AG08396 (cell line): ENCODE data around the gene ARID4B.
"Not testable (repeated sequence)": the region's sequence is repeated elsewhere in the genome, so short reads cannot be mapped to it uniquely, and the experiment has no call there.

Experiments used
- DNase-seq: peaks from one replicate; pipeline ENCODE4 v3.0.0; 2012; ENCODE audit warnings: low spot score, mixed read lengths

Gene ARID4B

DNA sequence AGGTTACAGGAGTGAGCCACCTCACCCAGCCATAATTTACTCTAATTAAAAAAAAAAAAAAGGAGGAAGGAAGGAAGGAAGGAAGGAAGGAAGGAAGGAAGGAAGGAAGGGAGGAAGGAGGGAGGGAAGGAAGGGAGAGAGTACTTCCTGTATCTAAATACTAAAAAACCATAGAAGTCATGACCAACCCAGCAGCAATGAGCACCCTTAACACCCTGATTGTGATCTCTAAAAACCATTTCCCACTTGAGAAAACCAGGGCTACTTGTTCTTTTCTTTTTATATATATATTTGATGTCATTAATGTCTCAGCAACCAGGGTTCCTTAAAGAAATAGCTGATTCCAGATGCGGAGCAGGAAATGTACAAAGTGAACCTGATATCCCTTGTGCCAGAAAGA lies 31.2 kb downstream of the ARID4B start:
- DNase-seq = no peak

DNA sequence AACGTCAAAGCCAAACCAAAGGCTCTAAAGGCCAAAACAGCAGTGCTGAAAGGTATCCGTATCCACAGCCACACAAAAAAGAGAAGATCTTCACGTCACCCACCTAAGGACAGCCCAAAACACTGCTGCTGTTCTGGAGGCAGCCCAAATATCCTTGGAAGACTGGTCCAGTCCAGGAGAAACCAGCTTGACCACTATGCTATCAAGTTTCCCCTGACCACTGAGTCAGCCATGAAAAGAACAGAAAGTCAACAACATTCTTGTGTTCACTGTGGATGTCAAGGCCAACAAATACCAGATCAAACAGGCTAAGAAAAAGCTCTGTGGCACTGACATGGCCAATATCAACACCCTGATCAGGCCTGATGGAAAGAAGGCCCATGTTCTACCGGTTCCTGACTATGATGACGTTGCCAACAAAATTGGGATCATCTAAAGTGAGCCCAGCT lies 32.1 kb downstream of the ARID4B start:
- peak; percentile 56 for DNase-seq

DNA sequence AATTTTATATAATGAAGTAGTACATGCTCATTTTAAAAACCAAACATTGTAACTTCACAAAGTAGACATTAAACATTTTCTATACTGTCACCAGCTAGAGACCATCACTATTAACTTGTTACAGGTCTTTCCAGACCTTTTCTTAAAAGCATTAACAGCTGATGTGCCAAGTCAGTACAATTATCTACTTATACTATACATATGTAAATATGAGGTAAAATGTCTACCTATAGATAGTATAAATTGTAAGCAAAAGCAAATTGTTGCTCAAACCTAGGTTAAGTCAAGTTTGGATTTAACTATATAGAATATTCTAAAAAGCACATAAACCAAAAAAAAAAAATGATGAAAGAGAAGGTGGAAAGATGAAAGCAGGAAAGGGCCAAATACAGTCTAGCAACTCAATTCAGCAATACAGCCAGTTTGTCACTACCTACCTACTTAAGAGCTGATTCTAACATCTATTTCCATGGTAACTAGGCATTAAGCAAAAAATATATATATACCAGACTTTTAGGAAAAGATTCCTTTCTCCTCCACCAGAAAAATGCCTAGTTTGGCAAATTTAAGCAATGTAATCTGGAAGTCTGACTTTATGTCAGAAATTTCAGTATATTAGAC lies 34.5 kb downstream of the ARID4B start:
- no peak for DNase-seq

DNA sequence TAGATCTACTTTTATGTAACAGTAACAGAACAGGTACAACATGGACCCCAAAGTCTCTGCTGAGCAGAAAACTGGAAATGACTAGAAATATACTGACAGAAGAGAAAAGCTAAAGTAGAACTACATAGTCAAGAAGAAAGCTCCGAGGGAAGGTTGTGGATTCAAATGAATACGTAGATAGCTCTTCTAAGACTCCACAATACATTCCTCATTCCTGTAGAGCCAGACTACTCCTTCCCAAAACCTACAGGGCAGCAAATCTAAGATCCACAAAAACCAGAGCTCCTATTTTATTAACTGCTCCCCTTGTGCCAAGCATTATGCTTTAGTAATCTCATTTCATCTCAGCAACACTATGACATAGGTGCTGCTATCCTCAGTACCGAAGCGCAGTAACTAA lies 35.2 kb downstream of the ARID4B start:
- no peak for DNase-seq

DNA sequence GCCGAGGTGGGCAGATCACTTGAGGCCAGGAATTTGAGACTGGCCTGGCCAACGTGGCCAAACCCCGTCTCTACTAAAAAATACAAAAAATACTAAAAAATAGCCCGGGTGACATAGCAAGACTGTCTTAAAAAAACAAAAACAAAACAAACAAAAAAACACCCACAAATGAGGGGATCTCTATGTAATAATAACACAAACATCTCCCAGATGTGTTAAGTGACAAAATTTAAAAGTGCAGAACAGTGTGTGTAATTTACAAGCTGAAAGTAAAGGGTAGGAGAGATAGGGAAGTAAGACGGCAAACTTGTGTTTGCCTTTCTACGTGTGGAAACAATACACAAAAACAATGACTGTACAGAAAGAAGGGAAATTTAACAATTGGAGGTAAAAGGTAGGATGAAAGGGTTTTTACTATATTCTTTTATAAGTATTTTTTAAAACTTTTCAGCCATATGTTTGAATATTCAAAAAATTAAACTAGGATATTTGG lies 36.3 kb downstream of the ARID4B start:
- no peak for DNase-seq

DNA sequence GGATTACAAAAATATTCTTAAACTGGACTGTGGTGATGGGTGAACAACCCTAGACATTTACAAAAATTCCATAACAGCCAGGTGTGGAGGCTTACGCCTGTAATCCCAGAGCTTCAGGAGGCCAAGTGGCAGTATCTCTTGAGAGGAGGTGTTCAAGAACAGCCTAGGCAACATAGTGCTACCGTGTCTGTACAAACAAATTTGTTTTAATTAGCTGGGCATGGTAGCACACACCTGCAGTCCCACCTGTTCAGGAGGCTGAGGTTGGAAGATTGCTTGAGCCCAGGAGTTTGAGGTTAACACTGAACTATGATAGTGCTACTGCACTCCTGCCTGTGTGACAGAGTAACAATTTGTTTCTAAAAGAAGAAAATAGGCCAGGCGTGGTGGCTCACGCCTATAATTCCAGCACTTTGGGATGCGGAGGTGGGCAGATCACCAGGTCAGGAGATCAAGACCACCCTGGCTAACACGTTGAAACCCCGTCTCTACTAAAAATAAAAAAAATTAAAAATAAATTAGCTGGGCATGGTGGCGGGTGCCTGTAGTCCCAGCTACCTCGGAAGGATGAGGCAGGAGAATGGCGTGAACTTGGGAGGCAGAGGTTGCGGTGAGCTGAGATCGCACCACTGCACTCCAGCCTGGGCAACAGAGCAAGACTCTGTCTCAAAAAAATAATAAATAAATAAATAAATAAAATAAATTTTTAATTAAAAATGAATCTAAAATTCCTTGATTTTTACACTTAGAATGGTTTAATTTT lies 37.1 kb downstream of the ARID4B start:
- no peak for DNase-seq

DNA sequence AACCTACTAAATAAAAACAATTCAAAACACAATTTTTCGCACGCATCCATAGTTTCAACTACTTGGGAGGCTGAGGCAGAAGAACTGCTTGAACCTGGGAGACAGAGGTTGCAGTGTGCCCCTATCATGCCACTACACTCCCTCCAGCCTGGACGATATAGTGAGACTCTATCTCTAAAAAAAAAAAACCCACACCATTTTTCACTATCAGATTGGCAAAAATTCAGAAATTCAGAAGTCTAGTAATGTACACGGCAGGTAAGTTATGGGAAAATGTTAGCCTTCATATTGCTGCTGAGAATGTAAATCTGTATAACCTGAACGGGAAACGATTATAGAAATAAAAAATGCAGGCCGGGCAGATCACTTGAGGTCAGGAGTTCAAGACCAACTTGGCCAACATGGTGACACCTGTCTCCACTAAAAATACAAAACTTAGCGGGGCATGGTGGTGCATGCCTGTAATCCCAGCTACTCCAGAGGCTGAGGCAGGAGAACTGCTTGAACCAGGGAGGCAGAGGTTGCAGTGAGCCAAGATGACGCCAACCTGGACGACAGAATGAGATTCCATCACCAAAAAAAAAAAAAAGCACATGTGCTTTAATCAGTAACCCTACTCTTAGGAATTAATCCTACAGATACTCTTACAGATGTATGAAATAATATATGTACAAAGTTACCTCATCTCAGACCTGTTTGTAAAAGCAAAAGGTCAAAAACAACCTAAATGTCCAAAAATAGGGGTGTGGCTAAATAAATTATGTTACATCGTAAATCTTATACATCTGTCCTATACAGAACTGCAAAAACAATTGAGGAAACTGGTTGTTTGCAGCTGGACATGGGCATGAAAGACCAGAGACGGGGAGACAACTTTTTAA lies 37.9 kb downstream of the ARID4B start:
- DNase-seq = no peak

DNA sequence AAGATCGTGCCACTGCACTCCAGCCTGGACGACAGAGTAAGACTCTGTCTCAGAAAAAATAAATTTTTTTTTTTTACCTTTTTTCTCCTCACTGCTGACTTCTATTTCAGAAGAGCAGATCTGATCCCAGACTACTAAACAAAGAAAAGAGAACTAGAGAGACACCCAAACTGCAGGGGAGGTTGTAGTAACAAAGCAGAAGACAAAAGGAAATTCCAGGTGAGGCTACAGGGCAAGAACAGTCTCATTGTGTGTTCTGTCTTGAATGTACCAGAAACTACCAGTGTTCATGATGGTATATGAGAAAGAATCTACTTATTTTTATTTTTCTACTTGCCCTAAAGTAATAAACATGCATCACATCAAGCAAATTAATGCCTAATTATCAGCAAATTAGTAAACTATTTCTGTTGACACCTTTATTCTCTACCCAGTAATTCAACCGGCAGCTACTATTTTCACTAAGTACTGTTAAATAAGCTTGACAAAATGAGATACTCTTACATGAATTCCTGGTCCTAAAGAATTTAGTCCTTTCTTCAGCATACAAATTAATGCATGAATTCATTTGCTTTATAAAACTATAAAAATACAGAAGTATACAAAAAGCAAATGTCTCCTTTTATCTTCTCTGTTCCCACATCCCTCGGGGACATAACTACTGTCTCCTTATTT lies 40.6 kb downstream of the ARID4B start:
- DNase-seq = no peak

DNA sequence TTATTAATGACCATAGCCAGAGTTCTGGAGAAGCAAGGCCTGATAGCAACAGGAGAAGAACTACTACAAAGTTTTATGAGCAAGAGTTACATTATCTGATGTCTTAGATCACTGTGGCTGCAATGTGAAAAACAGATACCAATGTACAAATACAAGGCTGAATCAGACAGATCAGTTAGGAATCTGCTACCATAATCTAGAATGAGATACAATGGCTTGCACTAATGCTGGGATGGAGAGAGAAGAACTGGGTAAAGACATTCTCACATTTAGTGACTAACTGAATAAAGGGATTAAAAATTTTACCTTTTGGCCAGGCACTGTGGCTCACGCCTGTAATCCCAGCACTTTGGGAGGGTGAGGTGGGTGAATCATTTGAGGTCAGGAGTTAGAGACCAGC lies 41.3 kb downstream of the ARID4B start:
- no peak for DNase-seq

DNA sequence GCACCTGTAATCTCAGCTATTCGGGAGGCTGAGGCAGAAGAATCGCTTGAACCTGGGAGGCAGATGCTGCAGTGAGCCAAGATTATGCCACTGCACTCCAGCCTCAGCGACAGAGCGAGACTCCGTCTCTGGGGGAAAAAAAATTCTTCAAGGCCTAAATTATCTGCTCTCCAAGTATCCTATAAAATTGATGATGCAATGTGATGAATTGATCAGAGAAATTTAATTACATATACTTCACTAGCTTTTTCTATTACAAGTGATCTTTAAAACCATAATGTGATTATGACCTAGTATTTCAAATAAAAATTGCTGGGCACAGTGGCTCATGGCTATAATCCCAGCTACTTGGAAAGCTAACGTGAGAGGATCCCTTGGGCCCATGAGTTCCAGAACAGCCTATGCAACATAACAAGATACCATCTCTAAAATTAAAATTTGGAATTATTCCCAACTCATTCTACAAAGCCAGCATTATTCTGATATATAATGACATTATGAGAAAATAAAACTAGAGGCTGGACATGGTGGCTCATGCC lies 43.7 kb downstream of the ARID4B start:
- DNase-seq = no peak

DNA sequence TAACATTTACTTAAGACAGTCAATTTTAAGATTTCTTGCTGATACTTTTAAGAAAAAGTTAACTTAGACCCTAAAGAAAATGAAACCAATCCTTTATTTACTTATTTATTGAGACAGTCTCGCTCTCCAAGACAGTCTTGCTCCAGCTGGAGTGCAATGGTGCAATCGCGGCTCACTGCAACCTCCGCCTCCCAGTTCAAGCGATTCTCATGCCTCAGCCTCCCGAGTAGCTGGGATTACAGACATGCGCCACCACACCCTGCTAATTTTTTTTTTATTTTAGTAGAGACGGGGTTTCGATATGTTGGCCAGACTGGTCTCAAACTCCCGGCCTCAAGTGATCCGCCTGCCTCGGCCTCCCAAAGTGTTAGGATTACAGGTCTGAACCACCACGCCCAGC lies 44.3 kb downstream of the ARID4B start:
- not testable (repeated sequence) for DNase-seq

DNA sequence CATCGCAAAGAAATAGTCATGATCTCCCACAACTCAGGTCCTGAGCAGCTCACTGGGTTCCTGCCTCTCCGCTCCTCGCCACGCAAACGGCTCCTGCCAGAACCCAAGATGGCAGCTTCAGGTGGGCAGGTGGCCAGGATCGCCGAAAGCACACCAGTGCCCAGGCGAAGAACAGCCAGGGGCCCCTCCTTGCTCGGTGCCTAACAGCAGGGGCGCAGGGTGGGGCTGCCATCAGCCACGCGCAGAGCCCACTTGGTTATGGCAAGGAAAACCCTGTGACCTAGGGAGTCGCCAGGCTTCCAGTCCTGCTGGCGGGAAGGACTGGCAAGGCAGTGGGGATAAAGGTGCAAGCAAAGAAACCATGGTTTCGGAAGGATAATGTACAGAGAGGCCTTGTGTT lies 47.5 kb downstream of the ARID4B start:
- DNase-seq = no peak

DNA sequence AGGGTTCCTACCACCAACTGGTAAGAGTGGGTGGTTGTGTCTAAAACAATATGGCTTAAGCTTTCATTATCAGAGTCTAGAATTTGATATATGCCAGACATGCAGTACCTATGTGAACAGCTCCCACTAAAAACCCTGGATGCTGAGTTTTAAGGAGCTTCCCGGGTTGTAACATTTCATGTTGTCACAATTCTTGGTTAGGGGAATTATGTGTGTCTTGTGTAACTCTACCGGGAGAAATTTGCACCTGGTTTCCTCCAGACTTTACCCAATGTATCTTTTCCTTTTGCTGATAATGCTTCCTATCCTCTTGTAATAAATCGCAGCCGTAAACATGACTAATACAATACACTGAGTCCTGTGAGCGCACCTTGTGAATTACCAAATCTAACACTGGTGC lies 48.3 kb downstream of the ARID4B start:
- no peak for DNase-seq

DNA sequence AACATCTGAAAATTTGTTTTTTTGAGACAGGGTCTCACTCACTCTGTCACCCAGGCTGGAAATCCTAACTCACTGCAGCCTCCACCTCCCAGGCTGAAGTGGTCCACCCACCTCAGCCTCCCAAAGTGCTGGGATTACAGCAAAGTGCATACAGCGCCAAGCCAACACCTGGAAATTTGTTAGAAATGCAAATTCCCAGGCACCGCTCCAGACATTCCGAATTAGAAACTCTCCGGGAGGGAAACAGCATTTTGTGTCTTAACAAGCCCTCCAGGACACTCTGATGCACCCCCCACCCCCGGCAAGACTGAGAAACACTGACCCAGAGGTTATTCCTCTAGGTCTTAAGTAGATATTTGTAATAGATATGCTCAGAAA lies 49.1 kb downstream of the ARID4B start:
- no peak for DNase-seq

DNA sequence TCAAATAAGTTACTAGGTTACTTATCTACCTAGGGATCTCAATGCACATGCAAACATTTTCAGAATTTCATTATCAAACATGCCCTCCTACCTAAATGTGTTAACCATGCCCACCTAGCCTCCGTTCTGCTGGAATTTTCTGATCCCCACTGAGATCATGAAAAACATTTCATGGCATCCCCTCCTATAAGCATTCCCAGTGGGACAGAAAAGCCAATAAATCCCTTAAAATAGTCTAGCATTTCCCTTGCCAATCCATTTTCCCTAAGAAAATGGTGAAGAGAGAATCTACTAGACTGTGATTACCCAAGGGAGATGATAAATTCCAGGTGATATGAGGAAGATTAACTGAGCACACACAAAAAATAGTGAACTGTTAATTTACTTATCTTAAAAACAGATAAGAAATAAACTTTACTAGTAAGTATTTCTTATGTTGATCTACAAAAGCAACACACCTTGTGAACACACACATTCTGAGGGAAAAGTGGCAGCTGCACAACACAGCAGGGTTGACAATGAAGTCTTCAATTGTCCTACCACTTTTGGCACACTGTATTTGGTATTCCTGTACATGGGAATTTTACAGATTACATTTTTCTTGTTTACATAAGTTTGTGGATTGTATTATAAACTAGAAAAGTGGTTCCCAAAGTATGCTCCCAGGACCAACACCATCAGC lies 49.6 kb downstream of the ARID4B start:
- no peak for DNase-seq

DNA sequence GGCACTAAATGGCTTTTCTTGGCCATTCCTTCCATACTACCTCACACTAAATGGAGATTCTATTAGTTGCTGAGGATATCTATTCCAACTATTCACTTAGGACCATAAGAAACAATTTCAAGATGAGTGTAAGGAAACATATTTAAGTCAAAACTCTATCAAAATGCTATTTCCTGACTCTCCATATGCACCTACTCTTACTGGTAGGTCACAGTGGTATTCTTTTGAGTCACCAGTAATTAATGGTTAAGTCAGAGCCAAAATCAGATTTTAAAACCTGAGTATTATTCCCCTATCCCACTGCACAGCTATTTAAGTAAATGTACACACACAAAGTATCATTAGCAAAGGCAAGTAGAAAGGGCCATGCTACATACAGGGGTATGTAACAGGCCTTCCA lies 50.3 kb downstream of the ARID4B start:
- no peak for DNase-seq

DNA sequence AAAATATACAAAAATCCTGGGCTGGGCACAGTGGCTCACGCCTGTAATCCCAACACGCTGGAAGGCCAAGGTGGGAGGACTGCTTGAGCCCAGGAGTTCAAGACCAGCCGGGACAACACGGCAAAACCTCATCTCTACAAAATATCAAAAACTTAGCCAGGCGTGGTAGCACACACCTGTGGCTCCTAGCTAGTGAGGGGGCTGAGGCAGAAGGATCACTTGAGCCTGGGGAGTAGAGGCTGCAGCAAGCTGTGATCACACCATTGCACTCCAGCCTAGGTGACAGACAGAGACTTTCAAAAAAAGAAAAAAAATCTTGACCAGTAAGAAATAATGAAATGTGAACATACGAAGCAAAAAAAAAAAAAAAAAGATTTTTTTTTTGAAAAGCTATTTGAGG lies 52.1 kb downstream of the ARID4B start:
- DNase-seq = no peak

DNA sequence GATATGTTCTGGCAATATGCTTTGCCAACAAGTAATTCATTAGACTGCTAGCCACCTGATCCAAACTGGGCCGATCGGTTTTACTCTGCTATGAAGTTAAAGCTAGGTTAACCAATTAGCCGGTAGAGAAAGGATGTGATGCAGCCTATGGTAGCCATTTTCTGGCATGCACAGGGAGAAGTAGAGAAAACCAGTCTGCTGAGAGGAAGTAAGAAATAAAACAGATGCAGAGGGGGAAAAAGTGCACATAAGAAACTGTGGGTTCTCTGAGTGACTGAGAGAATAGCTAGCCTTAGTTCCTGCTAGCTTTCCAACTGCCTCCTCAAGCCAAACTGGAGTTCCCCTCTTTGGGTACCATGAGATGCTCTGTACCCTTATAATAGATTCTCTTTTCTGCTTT lies 52.8 kb downstream of the ARID4B start:
- DNase-seq = no peak

DNA sequence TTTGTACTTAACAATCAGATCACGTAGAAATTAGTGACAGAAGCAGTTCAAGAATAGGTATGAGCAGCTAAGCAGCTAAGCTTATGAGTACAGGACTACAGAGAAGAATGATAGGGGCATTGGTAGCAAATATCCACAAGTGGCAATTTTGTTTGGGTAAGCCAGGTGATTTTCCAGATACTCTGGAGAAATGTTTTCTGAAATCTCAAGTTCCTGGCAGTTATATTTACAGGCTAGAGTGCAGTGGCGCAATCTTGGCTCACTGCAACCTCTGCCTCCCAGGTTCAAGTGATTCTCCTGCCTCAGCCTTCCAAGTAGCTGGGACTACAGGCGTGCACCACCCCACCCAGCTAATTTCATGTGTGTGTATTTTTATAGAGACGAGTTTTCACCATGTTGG lies 55.1 kb downstream of the ARID4B start:
- no peak for DNase-seq

DNA sequence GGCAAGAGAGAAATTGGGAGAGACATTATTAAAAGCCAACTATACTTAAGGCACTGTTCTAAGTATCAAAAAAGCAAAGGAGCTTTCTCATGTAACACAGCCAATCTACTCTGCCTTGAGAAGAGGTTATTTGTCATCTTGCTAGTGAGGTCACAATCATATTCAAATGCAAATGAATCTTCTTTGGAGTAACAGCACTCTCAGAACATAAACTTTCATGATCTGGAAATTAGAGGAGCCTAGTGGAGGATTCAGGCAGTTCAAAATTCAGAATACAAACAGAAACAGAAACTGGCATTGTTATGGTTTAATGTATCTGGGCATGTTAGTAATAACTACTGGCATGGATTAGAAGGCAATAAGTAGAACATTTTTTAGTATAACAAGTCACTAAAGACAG lies 57.4 kb downstream of the ARID4B start:
- DNase-seq = peak; percentile 22

DNA sequence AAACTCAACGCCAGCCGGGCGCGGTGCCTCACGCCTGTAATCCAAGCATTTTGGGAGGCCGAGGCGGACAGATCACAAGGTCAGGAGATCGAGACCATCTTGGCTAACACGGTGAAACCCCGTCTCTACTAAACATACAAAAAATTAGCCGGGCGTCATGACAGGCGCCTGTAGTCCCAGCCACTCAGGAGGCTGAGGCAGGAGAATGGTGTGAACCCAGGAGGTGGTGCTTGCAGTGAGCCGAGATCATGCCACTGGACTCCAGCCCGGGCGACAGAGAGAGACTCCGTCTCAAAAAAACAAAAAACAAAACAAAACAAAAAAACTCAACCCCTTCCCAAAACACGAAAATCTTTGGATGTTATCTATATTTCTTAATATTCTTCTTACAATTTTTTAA lies 58.0 kb downstream of the ARID4B start:
- not testable (repeated sequence) for DNase-seq
